ENCODE results near the gene MUC5B.

GRCh38 chr11:1254733-1255132 is 31.9 kb downstream of the MUC5B start:
- TF ChIP-seq EZH2phosphoT487 (IDR thresholded peaks at IDR 0.05; ENCODE audit: insufficient read depth, low read depth) (no peak), EZH2 (IDR thresholded peaks at IDR 0.05; ENCODE audit: insufficient read depth, poor library complexity, severe bottlenecking) (no peak)
